DMS114 treated with DMSO at 0.1 percent for 48 hours (cell line): ENCODE data around the gene NSF.
"Not testable (repeated sequence)": the region's sequence is repeated elsewhere in the genome, so short reads cannot be mapped to it uniquely, and the experiment has no call there.

Source experiments
- DNase-seq: peaks from one replicate; lab custom pipeline; 2025; ENCODE audit not compliant: unreplicated experiment; lab: John Stamatoyannopoulos, UW

NSF gene

GRCh38 chr17:46628753-46629436, 38.4 kb downstream of the NSF start:
- not testable (repeated sequence) for DNase-seq

GRCh38 chr17:46632146-46632545, 41.7 kb downstream of the NSF start:
- not testable (repeated sequence) for DNase-seq

GRCh38 chr17:46634844-46635243, 44.4 kb downstream of the NSF start:
- DNase-seq: not testable (repeated sequence)

DNA sequence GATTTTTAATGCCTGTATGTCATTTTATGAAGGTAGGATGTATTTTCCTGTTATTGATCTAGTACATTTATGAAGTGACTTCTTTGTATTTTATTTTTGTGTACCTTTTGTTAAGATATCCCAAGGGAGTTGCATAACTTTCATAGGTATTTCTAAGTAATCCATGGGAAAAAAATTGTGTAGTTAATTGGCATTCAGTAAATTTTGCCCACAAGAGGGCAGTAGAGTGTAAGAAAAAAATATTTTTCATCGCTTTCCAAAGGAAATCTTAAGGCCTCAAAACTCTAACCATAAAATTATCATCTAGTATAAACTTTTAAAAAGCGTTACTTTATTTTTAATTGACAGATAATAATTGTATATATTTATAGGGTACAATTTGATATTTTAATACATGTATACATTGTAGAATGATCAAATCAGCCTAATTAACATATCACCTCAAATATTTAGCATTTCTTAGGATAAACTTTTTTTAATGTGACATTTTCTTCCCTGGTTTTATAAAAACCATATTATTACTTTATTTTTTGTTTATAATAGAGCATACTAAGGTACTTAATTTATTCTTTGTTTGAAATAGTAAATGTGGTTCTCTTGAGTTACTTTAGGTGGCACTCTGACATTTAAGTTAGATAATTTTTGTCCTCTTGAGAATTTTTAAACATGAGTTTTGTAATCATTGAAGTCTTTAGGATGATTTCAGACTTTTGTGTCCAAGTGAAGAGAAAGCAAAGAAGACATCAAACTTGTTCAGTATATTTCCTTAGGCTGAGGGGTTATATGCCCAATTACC, 51.6 kb downstream of the NSF start:
- not testable (repeated sequence) for DNase-seq

DNA sequence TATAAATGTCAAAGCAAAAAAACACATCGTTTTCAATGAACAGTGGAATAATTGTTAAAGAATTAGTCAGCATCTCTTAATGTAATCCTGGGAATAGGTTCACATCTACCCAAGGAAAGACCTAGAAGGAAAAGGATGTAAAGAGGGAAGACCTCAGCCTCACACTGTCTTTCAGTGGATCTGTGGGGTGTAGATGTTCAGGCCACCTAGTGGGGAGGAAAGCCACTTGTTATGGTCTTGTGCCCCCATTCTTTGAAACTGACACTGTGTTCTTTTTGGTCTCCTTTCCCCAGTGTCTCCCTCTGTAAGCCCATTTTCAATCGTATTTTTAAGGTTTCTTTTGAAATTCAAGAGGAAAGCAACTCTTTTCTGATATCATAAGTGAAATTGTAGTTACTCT, 56.8 kb downstream of the NSF start:
- DNase-seq: not testable (repeated sequence)

DNA sequence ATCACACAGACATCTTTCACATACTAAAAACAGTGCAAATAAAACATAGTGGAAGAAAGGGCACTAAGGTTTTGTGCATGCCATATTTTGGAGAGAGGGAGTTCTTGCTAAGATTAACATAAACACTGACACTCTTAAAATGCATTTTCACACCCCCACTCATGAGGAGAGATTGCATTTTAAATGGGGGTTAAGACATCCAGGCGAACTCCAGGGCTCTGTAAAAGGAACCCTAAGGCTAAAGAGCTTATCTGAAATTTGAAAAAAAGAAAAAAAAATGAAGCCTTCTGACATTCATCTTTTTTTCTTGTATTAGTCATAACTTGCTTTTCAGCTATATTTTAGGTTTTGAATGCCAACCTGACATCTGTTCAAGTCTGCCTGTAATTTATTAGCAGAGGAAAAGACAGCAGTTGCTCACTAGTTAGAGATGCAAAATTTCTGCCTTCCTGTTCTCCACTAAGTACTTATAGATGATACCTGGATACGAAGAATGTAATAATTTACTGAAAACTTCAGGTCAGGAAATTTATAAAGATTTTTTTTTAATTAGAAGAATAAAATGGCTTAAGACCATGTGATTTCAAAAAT, 57.3 kb downstream of the NSF start:
- not testable (repeated sequence) for DNase-seq

DNA sequence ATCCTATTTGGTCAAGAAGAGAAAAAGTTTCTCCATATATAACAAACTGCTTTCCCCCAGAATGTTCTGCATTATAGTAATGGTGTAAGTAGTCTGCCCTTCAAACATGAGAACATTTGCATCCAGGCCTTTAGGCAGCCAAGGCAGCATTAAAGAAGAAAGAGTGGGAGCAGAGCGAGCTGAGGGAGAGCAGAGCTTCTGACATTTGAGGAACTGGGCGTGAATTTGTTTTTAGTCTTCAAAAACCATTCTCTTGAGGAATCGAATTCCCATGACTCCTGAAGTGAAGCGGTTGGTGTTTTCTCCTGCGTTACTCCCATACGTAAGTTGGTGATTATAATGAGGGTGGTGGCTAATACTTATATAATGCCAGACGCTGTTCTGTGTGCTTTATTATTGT, 58.8 kb downstream of the NSF start:
- not testable (repeated sequence) for DNase-seq

DNA sequence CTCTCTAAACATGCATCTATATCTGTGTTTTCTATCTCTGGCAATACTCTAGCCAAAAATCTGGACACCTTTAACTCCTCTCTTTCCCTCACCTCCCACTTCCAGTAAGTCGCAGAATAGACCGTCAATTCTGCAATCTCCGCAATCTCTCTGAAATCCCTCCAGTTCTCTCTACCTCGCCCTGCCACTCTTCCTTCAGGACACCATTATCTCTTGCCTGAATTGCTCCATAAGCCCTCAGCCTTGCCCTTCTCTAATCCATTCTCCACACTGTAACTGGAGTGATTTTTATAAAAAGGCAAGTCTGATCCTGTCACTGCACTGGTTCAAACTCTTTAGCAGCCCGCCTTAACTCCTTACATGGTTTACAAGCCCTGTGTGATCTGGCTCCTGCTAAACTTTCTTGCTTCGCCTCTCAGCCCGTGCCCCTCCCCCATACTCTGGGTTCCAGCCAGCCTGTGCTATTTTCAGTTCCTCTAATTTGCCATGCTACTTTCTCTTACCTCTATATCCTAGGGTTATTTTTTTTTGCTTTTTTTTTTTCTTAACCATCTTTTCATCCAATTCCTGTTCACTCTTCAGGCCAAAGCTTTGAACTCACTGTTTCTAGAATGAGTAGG, 61.7 kb downstream of the NSF start:
- not testable (repeated sequence) for DNase-seq

- not testable (repeated sequence) for DNase-seq
Measured at GRCh38 chr17:46658235-46658634, 67.8 kb downstream of the NSF start.

DNA sequence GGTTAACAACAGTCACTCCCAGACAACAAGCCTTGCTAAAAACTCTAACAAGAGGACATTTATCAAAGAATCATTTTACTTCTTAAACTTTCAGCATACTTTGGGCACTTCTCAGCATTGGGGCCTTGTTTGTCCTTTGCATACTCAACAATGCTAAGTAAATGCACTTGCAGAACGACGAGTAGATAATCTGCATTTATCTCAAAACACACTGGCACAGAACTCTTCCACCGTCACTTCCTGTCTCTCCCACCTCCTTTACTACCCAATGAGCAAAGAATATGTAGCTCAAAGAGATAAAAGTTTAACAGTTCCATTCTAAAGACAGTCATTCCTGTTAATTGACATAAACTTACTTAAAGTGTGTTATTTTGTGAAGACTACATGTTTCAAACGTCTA, 69.2 kb downstream of the NSF start:
- DNase-seq: not testable (repeated sequence)

- not testable (repeated sequence) for DNase-seq
Measured at GRCh38 chr17:46663123-46663522, 72.7 kb downstream of the NSF start.

DNA sequence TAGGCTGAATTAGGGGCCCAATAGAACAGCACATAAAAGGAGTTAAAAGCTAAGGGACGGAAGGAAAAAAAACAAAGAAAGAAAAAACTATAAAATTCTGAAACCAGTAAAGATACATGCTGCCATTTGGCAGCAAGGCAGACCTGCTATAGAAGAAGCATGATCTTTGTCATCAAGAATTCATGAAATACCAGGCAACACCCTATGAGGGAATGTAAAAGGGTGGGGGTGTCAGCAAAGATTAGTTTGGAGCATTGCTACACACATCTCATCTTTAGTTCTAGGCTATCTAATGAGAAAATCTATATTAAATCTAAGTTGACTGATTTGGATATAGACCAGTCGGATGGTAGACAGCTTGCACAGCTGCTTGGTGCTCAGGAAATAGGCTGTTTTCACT, 73.1 kb downstream of the NSF start:
- DNase-seq: not testable (repeated sequence)

GRCh38 chr17:46665969-46666368, 75.5 kb downstream of the NSF start:
- not testable (repeated sequence) for DNase-seq

DNA sequence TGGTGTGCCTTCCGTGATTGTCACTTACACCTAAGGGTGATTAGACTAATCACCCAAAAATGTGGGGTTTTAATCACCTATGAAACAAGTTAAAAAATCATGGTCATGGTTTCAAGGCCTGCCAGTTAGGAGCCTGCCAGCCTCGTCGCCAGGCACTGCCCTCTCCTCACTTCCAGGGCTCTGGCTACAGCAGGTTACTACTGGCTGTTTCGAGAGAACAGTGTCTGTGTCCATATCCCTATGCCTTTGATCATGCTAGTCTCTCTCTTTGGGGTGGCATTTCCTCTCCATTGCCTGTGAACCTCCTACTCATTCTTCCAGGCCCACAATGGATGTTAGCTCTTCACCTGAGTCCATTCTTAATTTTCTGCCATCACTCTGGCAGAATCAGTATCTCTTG, 80.3 kb downstream of the NSF start:
- DNase-seq: not testable (repeated sequence)

GRCh38 chr17:46672777-46673176, 82.3 kb downstream of the NSF start:
- not testable (repeated sequence) for DNase-seq

DNA sequence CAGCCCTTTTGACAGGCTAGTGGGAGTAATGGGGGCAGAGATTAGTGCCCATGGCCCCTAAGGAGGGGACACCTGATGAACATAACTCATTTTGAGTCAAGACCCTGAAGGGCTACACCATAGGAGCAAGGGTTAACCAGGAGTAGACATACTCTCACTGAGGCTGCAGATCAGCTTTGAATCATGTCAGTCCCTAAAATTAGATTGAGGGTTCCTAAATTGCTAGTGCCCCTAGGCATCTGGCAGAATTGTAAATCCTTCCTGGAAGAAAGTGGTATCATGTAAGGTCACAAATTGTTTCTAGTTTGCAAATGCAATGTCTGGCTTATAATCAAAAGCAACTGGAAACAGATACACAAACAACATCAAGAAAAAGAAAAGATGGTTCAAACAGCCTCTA, 87.3 kb downstream of the NSF start:
- not testable (repeated sequence) for DNase-seq

GRCh38 chr17:46683653-46684052, 93.2 kb downstream of the NSF start:
- not testable (repeated sequence) for DNase-seq

DNA sequence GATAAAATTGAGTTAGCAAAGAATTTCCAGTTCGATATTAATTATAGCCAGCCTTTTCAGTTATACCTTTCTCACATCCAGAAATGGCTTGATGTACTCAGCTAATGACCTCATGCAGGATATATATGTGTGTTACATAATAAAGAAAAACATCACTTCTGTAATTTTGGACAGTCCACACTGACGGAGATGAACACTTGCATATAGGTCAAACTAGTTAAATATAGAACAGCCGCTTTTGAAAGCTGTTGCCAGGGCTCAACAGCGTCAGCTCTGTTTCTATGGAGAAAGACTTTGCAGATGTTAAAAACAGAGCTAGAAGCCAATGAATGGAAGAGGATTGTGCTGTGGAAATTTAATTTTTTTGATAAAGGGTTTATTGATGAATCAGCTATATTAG, 94.8 kb downstream of the NSF start:
- not testable (repeated sequence) for DNase-seq

DNA sequence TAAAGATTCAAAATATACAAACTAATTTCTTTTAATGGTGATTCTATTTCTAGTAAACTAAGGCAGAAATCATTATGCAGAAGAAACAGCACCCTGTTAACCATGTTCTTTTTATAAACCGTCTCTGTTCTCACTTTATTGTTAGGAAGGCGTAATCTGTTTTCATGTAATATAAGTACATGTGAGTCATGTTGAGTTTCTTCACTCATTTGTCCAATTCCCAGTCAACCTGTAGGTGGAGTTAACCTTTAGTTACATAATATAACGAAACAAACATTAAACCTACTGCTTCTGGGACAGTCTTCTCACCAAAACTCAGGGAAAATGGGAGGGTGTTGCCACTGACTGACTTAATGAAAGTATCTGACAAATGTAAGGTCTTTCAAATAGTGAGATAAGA, 101.7 kb downstream of the NSF start:
- DNase-seq: not testable (repeated sequence)

DNA sequence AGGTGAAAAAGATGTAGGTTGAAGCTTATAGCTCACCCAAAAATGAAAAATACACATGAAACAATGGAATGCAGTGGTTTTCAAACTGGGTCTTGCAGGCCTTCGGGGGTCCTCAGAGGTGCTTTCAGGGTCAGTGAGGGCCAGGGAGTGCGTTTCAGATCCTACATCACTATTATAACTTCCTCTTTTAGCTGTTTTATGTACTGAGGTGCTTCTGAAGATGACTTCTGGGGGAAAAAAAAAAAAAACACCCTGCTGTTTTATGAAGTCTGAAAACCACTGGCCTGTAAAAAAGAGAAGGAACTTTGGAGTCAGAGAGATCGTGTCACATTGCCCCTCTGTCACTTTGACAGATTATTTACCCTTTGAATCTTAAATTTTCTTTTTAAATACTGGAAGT, 102.8 kb downstream of the NSF start:
- DNase-seq: not testable (repeated sequence)

GRCh38 chr17:46696522-46696921, 106.1 kb downstream of the NSF start:
- DNase-seq: not testable (repeated sequence)
